T-cell (primary cell): ENCODE data around the gene OR5AU1. TPM values are rescaled to one million over a fixed set of nuclear protein-coding genes. Genes with fewer than 3 reads are reported as not detected.

Experiments used
- ATAC-seq, 4 experiments: fragments of 200-7000 bp in 3 of 4; fragments of 150-1000 bp in 1 of 4; cut with Tn5 transposase; replicated peaks in 1 of 4; 1 replicate in 3 of 4; 2 replicates in 1 of 4; pipeline ENCODE4 v1.10.0; 2021; ENCODE audit warnings: moderate library complexity in 3 of 4, mild to moderate bottlenecking in 2 of 4, moderate number of reproducible peaks in 1 of 4
- CTCF ChIA-PET, 2 donors: fragments of 300-600 bp; sonication (Branson Sonifier 250); formaldehyde crosslinking; loops; one replicate each; lab custom pipeline; 2022; ENCODE audit warnings: antibody characterized with exemption in 2 of 2; lab: Charles Lee
- POLR2A ChIA-PET, 2 donors: fragments of 300-600 bp; sonication (Branson Sonifier 250); formaldehyde crosslinking; loops; one replicate each; lab custom pipeline; 2022; ENCODE audit warnings: antibody characterized with exemption in 2 of 2; lab: Charles Lee
- DNase-seq, 35 experiments: peaks; one replicate each; pipeline versions ENCODE4 v3.0.0 to v3.0.0-alpha.2; 2013 to 2023
- H3K27ac ChIP-seq: one replicate; pipeline ENCODE4 v1.5.1; 2013; ENCODE audit warnings: low read length
- H3K27me3 ChIP-seq, 2 experiments: replicated peaks in 1 of 2; 1 replicate in 1 of 2; 2 replicates in 1 of 2; pipeline versions ENCODE4 v1.6.1 to v1.7.0; 2013; ENCODE audit warnings: low read length in 1 of 2, mixed read lengths in 1 of 2; ENCODE audit not compliant: control insufficient read depth in 2 of 2, insufficient read depth in 2 of 2; ENCODE audit errors: extremely low read depth in 1 of 2
- H3K36me3 ChIP-seq, 2 donors: 1 replicate in 1 of 2; 2 replicates in 1 of 2; pipeline versions ENCODE4 v1.6.1 to v1.7.0; 2013; ENCODE audit warnings: low read length in 1 of 2; ENCODE audit not compliant: control insufficient read depth in 2 of 2, insufficient read depth in 1 of 2; ENCODE audit errors: extremely low read depth in 1 of 2
- H3K4me1 ChIP-seq, 2 experiments: 1 replicate in 1 of 2; 2 replicates in 1 of 2; pipeline versions ENCODE4 v1.6.1 to v1.7.0; 2013; ENCODE audit warnings: low read length in 2 of 2, mixed read lengths in 1 of 2; ENCODE audit not compliant: insufficient read depth in 2 of 2, control insufficient read depth in 1 of 2; ENCODE audit errors: extremely low read depth in 1 of 2
- H3K4me3 ChIP-seq, 2 donors: 1 replicate in 1 of 2; 2 replicates in 1 of 2; pipeline versions ENCODE4 v1.5.1 to v1.7.0; 2013; ENCODE audit warnings: mild to moderate bottlenecking in 2 of 2, low read length in 1 of 2, moderate library complexity in 1 of 2; ENCODE audit not compliant: control insufficient read depth in 1 of 2; ENCODE audit errors: extremely low read depth in 1 of 2
- H3K9me3 ChIP-seq: 2 replicates; pipeline ENCODE4 v1.7.0; 2013
- H3K27ac Mint-ChIP-seq, 2 donors: one replicate each; pipeline ENCODE4 v1.8.0; 2020 to 2021; ENCODE audit warnings: mild to moderate bottlenecking in 2 of 2, mixed read lengths in 2 of 2
- H3K27me3 Mint-ChIP-seq, 2 donors: one replicate each; pipeline ENCODE4 v1.8.0; 2021 to 2022; ENCODE audit warnings: mixed read lengths in 2 of 2
- H3K36me3 Mint-ChIP-seq: one replicate; pipeline ENCODE4 v1.8.0; 2021; ENCODE audit warnings: mixed read lengths
- H3K4me1 Mint-ChIP-seq, 3 donors: one replicate each; pipeline ENCODE4 v1.8.0; 2020 to 2022; ENCODE audit warnings: mixed read lengths in 3 of 3, mild to moderate bottlenecking in 1 of 3
- H3K4me3 Mint-ChIP-seq, 3 donors: one replicate each; pipeline ENCODE4 v1.8.0; 2020 to 2022; ENCODE audit warnings: mild to moderate bottlenecking in 3 of 3, mixed read lengths in 3 of 3, moderate library complexity in 3 of 3
- H3K9me3 Mint-ChIP-seq, 3 donors: one replicate each; pipeline ENCODE4 v1.8.0; 2020 to 2022; ENCODE audit warnings: mixed read lengths in 3 of 3
- WGBS: methylation state at CpG from one replicate; pipeline ENCODE4 v1.1.5; 2013; ENCODE audit warnings: missing lambda C conversion rate; ENCODE audit not compliant: insufficient coverage; 5-methylcytosine and 5-hydroxymethylcytosine counted together
- total RNA-seq, 35 experiments: library from RNA in 6 of 35; stranded (reverse) in 6 of 35; fragments of 120-200 nt in 1 of 35; gene quantifications; one replicate each; pipeline versions ENCODE4 v1.2.1 to v1.2.4 and lab custom pipeline; 2013 to 2026

The OR5AU1 gene
- total RNA-seq (not detected), total RNA-seq (lab: John Stamatoyannopoulos, UW) (0 to 0.07 (median 0) reads per million in 29 experiments)
- total RNA-seq (2013): not detected

DNA sequence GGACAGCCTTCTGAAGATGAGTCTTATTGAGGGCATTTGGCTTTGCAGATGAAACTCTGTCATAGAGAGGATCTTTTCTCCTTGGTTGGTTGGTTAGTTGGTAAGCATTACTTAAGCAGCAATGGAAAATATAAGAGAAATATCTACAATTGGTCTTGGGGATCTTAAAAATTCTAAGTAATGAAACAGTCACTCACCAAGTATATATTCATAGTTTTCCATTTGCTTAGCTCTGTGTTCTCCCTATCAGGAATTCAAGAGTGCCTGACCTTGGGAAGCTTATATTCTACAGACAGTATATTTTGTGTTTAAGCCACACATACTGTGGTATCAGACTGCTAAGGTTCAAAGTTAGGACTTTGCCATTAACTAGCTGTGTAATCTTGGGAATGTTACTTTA is at the start of gene OR5AU1:
Gene OR5AU1, minus strand, starts transcription at position 101 of the 400 bp plus-strand sequence. CDS start 191 bp downstream, outside the sequence.
- ChIA-PET POLR2A (no interaction called here), CTCF (no interaction called here)
- Mint-ChIP-seq H3K4me1 (peaks cover 0 to 2% (median 0%) of the 10 kb centered on the region in 3 donors), H3K9me3 (no peaks in the 10 kb centered on the region), H3K4me3 (no peak within 1 kb of the TSS), H3K27me3 (peaks cover 27 to 31% of the 10 kb centered on the region in 2 donors), H3K27ac (no peak within 1 kb of the TSS), H3K36me3 (no peaks in the 10 kb centered on the region)
- Histone ChIP-seq H3K27me3 (peaks cover 0 to 7% of the 10 kb centered on the region in 2 experiments), H3K27ac (no peak within 1 kb of the TSS), H3K36me3 (no peaks in the 10 kb centered on the region), H3K4me3 (no peak within 1 kb of the TSS), H3K4me1 (no peaks in the 10 kb centered on the region), H3K9me3 (no peaks in the 10 kb centered on the region)
- no peak for DNase-seq
- ATAC-seq: no peak

DNA sequence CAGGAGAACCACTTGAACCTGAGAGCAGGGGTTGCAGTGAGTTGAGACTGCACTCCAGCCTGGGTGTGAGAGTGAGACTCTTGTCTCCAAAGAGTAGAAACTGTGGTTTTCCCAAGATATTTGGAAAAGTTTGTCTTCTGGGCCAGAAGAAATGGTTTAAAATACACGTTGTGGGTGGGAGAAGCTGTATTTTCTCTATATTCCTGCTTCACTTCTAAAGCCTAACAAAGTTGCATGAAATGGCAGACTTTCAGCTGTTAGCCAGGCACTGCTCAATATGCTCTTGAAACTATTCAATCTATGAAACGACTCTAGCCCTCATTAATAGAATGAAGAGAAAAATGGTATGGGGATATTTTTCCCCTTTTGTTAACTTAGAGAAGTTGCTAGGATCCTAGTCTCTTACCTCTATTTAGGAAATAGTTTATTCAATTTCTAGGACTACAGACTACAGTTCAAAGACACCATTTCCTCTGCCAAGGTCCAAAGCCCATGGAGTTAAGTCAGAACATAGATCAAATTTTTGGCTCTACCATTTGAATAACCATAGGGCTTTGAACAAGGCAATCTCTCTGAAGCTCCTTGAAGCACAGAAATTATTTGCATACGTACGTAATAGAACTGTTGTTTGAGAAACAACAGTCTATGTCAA is 49.3 kb upstream of the OR5AU1 start:
- ChIA-PET CTCF (no interaction called here), POLR2A (interaction anchor here in 1 of 2 donors (0.6 kb wide), 1 partner anchor 50 kb away, joined by 3 read pairs; no protein-coding TSS in a partner anchor)
- no peaks in the 10 kb centered on the region for H3K4me1 ChIP-seq
- no peaks in the 10 kb centered on the region for H3K9me3 ChIP-seq
- no peaks in the 10 kb centered on the region for H3K9me3 Mint-ChIP-seq
- H3K4me3 ChIP-seq: no peak overlapping the region
- peak overlapping the region in 1 of 2 donors; percentile 30 for H3K27ac Mint-ChIP-seq
- DNase-seq: no peak
- no peak overlapping the region for H3K4me3 Mint-ChIP-seq
- WGBS: 95% methylated on average over 2 of the region's 4 CpGs
- H3K36me3 Mint-ChIP-seq: peaks cover 45% of the 10 kb centered on the region
- no peaks in the 10 kb centered on the region for H3K27me3 ChIP-seq
- peaks cover 0 to 47% of the 10 kb centered on the region in 2 donors for H3K36me3 ChIP-seq
- ATAC-seq: no peak
- peaks cover 17 to 36% (median 21%) of the 10 kb centered on the region in 3 donors for H3K4me1 Mint-ChIP-seq
- H3K27me3 Mint-ChIP-seq: no peaks in the 10 kb centered on the region
- no peak overlapping the region for H3K27ac ChIP-seq

DNA sequence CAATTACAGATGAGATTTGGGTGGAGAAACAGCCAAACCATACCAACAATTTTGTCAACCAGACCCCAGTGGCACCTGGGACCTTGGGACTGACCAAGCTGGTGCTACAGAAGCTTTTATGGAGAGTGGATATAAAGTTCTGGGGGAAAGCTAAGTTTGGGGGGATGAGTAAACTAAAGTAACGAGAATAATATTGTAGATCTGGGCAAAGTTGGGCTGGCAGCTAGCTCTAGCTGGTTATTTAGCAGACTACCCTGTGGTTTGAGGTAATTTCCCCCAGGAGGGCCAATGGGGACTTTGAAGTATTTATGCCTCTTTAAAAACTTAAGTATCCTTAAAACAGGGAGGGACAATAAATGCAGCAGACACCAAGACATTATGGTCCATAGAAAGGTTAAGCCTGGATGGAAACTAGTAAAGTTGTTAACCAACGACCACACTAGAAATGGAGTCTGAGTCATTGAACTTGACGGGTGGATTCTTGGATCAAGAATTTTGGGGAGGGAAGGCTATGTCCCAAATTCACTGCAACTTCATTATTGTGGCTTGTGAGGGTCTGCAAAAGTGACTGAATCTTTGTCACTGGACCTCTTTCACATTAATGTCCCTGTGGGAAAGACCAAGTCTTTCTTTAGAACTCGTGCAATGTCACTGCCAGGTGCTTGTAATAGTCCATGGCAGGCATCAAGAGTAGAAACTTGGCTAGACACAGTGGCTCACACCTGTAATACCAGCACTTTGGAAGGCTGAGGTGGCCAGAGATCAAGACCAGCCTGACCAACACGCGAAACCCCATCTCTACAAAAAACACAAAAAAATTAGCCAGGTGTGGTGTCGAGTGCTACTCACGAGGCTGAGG is 48.5 kb upstream of the OR5AU1 start:
- H3K4me3 ChIP-seq: no peak overlapping the region
- H3K27ac ChIP-seq: no peak overlapping the region
- peaks cover 17 to 34% (median 19%) of the 10 kb centered on the region in 3 donors for H3K4me1 Mint-ChIP-seq
- ChIA-PET CTCF (no interaction called here), POLR2A (interaction anchor here in 1 of 2 donors (0.6 kb wide), 1 partner anchor 50 kb away, joined by 3 read pairs; no protein-coding TSS in a partner anchor)
- no peaks in the 10 kb centered on the region for H3K9me3 ChIP-seq
- no peak for DNase-seq
- no peak for ATAC-seq
- no peak overlapping the region for H3K4me3 Mint-ChIP-seq
- H3K36me3 Mint-ChIP-seq: peaks cover 37% of the 10 kb centered on the region
- H3K9me3 Mint-ChIP-seq: no peaks in the 10 kb centered on the region
- peaks cover 0 to 40% of the 10 kb centered on the region in 2 donors for H3K36me3 ChIP-seq
- H3K4me1 ChIP-seq: no peaks in the 10 kb centered on the region
- no peak overlapping the region for H3K27ac Mint-ChIP-seq
- WGBS: 96% methylated on average over 3 of the region's 8 CpGs
- H3K27me3 Mint-ChIP-seq: no peaks in the 10 kb centered on the region
- H3K27me3 ChIP-seq: no peaks in the 10 kb centered on the region

DNA sequence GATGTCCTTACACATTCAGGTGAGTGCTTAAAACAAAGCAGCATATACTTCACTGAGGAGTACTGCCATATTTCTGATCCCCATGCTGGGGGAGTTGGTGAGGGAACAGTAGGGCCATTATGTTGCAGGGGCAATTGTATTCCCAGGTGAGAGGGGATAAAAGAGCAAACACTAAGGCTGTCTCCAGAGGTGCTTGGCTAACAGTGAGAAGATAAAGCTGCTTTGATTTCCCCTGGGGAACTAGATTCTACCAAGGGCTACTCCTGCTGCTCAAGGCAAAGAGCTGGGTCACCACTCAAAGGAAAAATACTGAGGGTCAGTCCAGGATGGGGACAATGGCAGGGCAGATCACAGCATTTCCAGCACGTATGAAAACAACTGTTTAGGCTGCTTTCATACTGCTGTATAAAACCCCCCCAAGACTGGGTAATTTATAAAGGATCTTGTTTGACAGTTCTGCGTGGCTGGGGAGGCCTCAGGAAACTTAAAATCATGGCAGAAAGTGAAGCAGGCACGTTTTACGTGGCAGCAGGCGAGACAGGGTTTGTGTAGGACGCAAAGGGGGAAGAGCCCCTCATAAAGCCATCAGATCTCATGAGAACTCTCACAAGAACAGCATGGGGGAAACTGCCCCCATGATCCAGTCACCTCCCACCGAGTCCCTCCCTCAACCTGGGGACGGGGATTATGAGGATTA is 47.8 kb upstream of the OR5AU1 start:
- CTCF ChIA-PET: interaction anchor here in 1 of 2 donors (0.7 to 0.9 kb wide), 2 partner anchors 12 to 14 kb away, joined by 3 to 6 read pairs; no protein-coding TSS in a partner anchor
- POLR2A ChIA-PET: no interaction called here

DNA sequence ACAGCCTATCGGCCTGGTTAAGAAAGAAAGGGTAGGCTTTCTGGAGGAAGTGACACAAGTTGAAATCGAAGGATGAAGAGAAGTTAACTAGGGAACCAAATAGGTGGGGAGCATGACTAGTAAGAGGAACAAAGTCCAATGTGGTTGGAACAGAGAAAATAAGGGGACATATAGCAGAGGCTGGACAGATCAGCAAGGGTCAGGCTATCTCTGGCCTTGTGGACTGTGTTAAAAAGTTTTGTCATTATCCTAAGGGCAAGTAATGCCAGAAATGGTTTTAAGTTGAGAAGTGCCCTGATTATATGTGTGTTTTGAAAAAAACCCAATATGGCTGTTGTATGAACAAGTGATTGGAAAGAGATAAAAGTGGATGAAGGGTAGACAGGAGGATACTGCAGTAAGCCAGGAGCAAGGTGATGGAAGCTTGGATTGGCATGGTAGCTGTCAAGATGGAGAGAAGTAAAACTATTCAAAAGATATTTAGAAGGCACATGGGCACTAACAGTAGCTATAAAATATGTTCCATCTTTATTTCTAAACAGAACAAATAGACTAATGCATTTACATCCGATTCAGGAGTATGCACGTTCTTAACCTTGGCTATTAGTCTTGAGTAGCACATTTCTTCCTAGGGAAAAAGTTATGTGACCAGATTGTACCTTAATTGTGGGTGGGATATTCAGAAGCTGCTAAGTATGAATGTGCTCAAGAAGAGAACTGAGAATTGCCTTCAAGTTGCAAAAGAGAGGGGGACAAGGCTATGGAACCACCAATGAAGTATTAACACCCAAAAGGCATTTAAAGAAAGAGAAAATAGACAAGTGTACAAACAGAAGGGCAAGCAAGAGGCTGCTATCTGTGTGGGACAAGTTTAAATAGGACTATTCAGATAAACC is 46.8 kb upstream of the OR5AU1 start:
- Histone ChIP-seq H3K9me3 (no peaks in the 10 kb centered on the region), H3K4me3 (no peak overlapping the region), H3K27me3 (no peaks in the 10 kb centered on the region), H3K4me1 (no peaks in the 10 kb centered on the region), H3K36me3 (peaks cover 0 to 23% of the 10 kb centered on the region in 2 donors), H3K27ac (no peak overlapping the region)
- H3K27ac Mint-ChIP-seq: peak overlapping the region; percentile 23 to 50
- DNase-seq (peak in 1 of 35 experiments; percentile 2), ATAC-seq (no peak)
- peaks cover 13 to 27% (median 17%) of the 10 kb centered on the region in 3 donors for H3K4me1 Mint-ChIP-seq
- CTCF ChIA-PET: interaction anchor here in 1 of 2 donors (0.7 to 0.9 kb wide), 2 partner anchors 13 to 15 kb away, joined by 3 to 6 read pairs; no protein-coding TSS in a partner anchor
- H3K4me3 Mint-ChIP-seq: no peak overlapping the region
- H3K9me3 Mint-ChIP-seq: peaks cover 0 to 3% (median 0%) of the 10 kb centered on the region in 3 donors
- POLR2A ChIA-PET: no interaction called here
- H3K36me3 Mint-ChIP-seq: peaks cover 23% of the 10 kb centered on the region
- WGBS: 89% methylated on average over 2 of the region's 4 CpGs
- no peaks in the 10 kb centered on the region for H3K27me3 Mint-ChIP-seq

More for the DNA sequence above, 47.8 kb upstream of the OR5AU1 start:
- H3K27me3 ChIP-seq: no peaks in the 10 kb centered on the region
- WGBS: 100% methylated on average over 1 of the region's 8 CpGs
- Mint-ChIP-seq H3K36me3 (peaks cover 33% of the 10 kb centered on the region), H3K27me3 (no peaks in the 10 kb centered on the region), H3K9me3 (no peaks in the 10 kb centered on the region), H3K4me3 (no peak overlapping the region), H3K27ac (peak overlapping the region in 1 of 2 donors; percentile 50), H3K4me1 (peaks cover 17 to 34% (median 19%) of the 10 kb centered on the region in 3 donors)
- DNase-seq (no peak), ATAC-seq (peak in 1 of 4 experiments; percentile 8)
- H3K36me3 ChIP-seq: peaks cover 0 to 32% of the 10 kb centered on the region in 2 donors
- H3K9me3 ChIP-seq: no peaks in the 10 kb centered on the region
- no peaks in the 10 kb centered on the region for H3K4me1 ChIP-seq
- no peak overlapping the region for H3K4me3 ChIP-seq
- H3K27ac ChIP-seq: no peak overlapping the region
